NCI-H146 (cell line): Measurements from ENCODE around the gene TTC39B.

ENCODE experiments used
- DNase-seq: peaks from one replicate; lab custom pipeline; 2025; lab: John Stamatoyannopoulos, UW

Gene TTC39B

GRCh38 chr9:15300218-15300617, 6.8 kb downstream of the TTC39B start:
- DNase-seq: no peak

DNA sequence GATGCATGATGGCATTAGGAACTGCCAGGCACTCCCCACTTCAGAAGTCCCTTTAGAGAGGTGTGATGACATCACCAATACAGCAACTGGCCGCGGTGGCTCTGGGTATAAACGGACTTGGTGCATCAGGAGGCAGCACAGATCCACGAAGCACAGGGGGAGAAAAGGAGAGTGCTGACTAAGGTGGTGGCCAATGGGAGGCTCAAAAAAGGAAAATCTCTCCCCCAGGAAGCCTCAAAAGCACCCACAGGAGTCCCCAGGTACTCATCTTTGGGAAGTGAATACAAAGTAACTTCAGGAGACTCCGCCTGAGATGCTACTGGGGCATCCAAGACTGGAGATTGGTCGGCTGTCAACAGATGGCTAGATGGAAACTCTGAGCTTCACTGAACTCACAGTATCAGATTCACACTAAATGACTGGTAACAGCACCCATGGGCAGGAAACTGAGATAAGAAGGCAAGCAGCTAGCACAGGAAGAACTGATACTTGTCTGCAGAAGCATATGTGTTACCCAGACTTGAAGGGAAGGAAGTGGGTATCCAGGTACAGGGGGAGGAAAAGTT, 7.6 kb downstream of the TTC39B start:
- no peak for DNase-seq

- no peak for DNase-seq
Observed at GRCh38 chr9:15298362-15298761, 8.7 kb downstream of the TTC39B start.

DNA sequence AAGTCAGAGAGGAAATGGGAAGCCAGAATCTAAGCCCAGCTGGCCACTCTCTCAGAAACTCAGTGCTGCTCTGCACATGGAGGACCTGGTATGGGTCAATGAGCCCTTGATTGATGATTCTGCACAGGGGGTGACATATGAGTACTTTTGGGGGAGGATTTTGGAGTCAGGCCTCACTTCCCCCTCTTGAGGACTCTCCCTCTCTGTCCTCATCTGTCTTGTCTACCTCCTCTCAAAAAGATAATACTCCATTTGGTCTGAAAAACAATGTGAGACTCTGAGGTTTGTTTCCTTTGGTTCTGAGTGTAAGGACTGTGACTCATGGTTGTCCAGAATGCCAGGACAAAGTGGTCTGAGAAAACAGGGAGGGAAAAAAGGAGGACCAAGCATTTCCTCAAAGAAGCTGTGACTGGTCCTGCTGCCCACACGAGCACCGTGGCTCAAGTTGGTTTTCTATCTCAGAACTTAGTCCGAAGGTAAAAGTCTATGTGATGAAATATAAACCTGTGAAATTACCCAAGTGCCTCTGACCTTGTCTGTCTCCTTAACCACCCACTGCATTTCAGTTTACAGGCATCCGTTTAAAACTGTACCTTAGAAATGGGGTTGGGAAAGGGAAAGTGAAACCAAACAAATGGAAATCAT, 11.1 kb downstream of the TTC39B start:
- no peak for DNase-seq

- DNase-seq: no peak
Observed at GRCh38 chr9:15294604-15295003, 12.4 kb downstream of the TTC39B start.

- DNase-seq: no peak
Observed at GRCh38 chr9:15293804-15294316, 13.2 kb downstream of the TTC39B start.

- no peak for DNase-seq
Observed at GRCh38 chr9:15293084-15293483, 13.9 kb downstream of the TTC39B start.

- no peak for DNase-seq
Observed at GRCh38 chr9:15289603-15290002, 17.4 kb downstream of the TTC39B start.

- DNase-seq: no peak
Observed at GRCh38 chr9:15287309-15287708, 19.7 kb downstream of the TTC39B start.

DNA sequence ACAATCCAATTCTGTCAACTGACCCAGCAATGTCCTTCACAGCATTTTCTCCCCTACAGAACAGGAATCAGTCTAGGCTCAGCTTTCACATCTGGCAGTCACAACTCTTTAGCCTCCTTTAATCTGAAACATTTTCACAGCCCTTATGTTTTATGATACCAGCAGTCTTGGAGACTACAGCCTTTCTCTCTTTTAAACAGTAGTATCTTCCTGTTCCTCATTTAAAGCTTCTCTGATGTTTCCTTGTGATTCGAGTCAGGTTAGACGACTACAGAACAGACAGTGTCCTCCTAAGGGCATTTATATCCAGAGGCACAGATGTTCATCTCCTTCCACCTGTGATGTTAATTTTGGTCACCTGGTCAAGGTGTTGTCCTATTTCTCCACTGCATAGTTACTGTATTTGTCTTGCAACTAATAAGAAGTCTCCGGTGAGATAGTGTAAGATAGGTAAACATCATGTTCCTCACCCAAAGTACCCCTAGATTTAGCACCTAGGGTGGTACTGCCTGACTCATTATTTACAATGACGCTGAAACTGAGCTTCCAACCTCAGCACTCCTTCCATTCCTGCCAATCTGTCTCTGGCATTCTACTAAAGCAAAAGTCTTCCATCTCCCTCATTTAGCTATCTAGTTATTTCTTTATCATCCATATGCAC, 20.7 kb downstream of the TTC39B start:
- no peak for DNase-seq

GRCh38 chr9:15282567-15283285, 24.3 kb downstream of the TTC39B start:
- DNase-seq: no peak

- DNase-seq: no peak
Observed at GRCh38 chr9:15280647-15281046, 26.4 kb downstream of the TTC39B start.

DNA sequence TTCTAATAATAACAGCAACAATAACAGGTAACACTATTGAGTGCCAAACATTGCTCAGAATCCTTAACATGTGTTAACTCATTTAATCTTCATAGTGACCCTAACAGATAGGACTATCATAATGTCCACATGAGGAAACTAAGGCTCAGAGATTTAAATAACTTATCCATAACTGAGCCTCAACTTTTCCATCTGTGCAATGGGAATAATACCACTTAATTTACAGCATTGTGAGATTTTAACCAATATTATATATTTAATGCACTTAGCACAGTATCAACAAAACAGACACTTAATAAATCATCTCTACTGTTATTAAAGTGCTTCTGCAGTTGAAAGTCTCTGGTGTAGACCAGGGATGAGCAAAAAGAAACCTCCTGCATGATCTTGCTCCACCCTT, 28.2 kb downstream of the TTC39B start:
- no peak for DNase-seq

DNA sequence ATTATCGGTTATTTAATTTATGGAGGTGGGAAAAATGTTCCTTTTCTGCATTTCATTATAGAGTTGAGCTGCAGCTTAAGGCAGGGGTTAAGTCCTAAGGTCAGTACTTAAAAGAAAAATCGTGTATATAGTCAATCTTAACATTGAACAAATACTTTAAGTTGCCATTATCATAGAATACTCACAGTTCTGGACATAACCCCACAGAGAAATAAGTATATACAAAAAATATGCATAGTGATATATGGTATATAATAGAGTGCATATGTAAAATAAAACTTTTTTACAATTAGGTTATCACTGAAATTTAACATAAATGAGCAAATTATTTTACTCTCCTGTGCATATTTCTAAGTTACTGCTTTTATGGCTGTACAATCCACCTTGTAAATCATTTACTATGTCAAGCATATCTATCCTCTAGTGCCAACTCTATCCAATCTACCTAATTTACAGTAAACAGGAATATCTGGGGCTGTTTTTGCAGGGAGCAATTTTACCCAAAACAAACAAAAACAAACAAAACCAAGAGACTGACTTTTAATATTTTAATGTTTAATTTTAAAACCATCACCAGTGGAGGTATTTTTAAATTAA, 28.8 kb downstream of the TTC39B start:
- no peak for DNase-seq

GRCh38 chr9:15277400-15278090, 29.5 kb downstream of the TTC39B start:
- DNase-seq: peak; percentile 6

DNA sequence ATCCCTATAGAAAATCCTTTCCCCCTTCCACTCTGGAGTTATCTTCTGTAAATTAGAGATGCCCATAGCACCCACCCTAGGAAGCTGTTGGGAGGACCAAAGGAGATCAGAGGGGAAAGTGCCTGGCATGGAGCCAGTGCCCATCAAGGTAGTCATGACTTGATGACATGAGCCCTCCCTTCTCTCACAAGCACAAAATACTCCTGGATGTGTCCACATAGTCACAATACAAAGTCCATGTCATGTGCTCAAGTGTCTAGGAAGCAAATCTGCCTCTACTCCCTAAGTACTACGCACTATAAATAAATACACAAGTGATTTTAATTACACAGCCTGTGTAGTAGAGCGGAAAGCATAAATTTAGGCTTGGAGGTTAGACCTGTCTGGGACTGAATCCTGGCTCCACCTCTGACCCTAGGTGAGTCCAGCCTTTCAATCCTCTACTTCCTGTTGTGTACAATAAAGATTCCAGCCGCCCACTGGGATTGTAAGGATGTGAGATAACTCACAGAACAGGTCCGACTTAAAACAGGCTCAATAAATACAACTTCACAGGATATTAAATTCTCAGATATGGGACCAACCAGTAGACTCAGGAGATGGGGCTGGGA, 30.6 kb downstream of the TTC39B start:
- peak; percentile 34 for DNase-seq

GRCh38 chr9:15274425-15274824, 32.6 kb downstream of the TTC39B start:
- no peak for DNase-seq

DNA sequence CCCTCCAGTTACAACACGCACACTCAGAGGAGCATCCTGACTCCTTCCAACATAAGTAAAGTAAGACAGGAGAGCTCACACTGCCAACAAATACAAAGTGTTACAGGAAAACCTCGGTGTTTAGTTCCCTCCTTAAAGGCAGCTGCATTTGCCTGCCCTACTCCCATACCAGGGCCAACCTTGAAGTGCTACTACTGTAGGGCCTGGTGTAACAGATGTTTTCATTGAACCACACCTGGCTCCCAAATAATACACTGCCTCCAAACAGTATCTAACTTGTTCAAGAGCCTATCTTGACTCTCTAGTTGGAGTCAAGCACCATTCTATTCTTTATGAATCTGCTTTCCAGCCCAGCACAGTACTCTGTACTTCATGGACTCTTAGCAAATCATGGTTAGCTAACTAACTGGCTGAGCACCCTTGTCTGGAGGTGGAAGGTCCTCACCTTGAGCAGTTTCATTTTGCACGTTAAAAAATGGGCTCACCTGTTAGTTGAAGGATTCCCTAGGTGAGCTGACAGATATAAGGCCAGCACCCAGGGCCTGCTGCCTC, 34.6 kb downstream of the TTC39B start:
- no peak for DNase-seq

DNA sequence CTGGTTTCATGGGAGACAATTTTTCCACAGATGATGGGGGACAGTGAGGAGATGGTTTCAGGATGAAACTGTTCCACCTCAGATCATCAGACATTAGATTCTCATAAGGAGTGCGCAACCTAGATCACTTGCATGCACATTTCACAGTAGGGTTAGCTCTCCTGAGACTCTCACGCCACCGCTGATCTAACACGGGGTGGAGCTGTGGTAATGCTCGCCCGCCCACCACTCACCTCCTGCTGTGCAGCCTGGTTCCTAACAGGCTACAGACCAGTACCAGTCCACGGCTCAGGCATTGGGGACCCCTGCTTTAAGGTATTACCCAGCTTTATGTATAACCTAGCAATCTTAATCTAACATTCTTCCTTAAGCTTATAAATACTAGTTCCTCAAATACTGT, 35.6 kb downstream of the TTC39B start:
- DNase-seq: no peak

DNA sequence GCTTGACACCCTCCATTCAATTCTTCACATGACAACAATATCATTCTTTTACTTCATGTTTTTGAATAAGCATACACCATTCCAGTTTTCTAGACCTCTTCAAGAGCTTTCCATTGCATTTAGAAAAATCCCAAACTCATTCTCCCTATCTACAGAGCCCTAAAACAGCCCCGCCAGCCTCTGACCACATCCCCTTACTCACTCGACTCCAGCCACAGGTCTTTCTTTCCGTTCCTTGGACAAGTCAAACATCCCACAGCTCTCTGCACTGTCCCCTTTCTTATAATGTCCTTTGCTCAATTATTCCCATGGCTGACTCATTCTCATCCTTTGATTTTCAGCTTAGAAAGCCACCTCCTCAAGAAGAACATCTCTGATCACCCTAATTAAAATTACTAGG, 38.2 kb downstream of the TTC39B start:
- no peak for DNase-seq

DNA sequence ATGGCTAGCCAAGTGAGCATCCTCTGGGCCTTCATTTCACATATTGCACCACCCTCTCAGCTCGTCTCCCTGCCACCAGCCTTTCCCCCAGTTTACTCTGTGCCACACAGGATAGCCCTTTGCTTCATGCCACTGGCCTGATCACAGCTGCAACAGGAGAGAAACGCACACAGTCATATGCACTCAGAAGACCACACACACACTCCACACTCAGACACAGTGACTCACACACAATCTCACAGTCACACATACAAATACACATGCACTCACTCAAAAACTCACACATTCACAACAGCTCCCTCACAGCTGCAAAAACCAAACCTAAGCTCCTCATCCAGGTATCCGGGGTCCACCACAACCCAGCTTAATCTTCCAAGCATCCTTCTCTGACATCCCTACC, 38.7 kb downstream of the TTC39B start:
- DNase-seq: no peak
